IMR-90 (cell line): ENCODE data around the gene CIT. TPM values are rescaled to one million over a fixed set of nuclear protein-coding genes. Genes with fewer than 3 reads are reported as not detected.
A peak's percentile ranks its signal among the peaks of the same experiment; 100 is the strongest.

Experiments used
- ATAC-seq: fragments of 200-7000 bp; cut with Tn5 transposase; 2 replicates; pipeline ENCODE4 v1.9.1; 2020; ENCODE audit warnings: low read depth, mild to moderate bottlenecking, moderate library complexity
- BruUV-seq: library from RNA; stranded (reverse); fragments of 400-500 nt; replicated peaks from 2 replicates; lab custom pipeline; 2021; lab: Mats Ljungman, UMichigan
- CTCF ChIA-PET: fragments of 300-600 bp; formaldehyde crosslinking; extraction: SDS; loops from one replicate; lab custom pipeline; 2021; ENCODE audit warnings: antibody characterized with exemption; lab: Yijun Ruan, JAX
- POLR2A ChIA-PET: fragments of 300-600 bp; sonication (Branson Sonifier 250); formaldehyde crosslinking; loops from one replicate; lab custom pipeline; 2022; ENCODE audit warnings: antibody characterized with exemption; ENCODE audit not compliant: unreplicated experiment; lab: Charles Lee
- DNase-seq: peaks from one replicate; pipeline ENCODE4 v3.0.0; 2013
- H2AFZ ChIP-seq: replicated peaks from 2 replicates; pipeline ENCODE3; 2013; ENCODE audit warnings: low read length, mild to moderate bottlenecking; ENCODE audit not compliant: poor library complexity
- H2AK5ac ChIP-seq: 2 replicates; pipeline ENCODE4 v1.6.1; 2013; ENCODE audit warnings: low read depth, low read length, inconsistent platforms
- H2AK9ac ChIP-seq: replicated peaks from 2 replicates; pipeline ENCODE3; 2013; ENCODE audit warnings: mild to moderate bottlenecking, low read depth, low read length, moderate library complexity; ENCODE audit not compliant: poor library complexity
- H2BK120ac ChIP-seq: 2 replicates; pipeline ENCODE4 v1.6.1; 2013; ENCODE audit warnings: low read depth, low read length, inconsistent platforms
- H2BK15ac ChIP-seq: 3 replicates; pipeline ENCODE4 v1.6.1; 2013; ENCODE audit warnings: low read depth, low read length, inconsistent platforms
- H2BK20ac ChIP-seq: 2 replicates; pipeline ENCODE4 v1.6.1; 2013; ENCODE audit warnings: low read depth, mild to moderate bottlenecking, inconsistent platforms, low read length, moderate library complexity
- H2BK5ac ChIP-seq: 2 replicates; pipeline ENCODE4 v1.6.1; 2013; ENCODE audit warnings: mild to moderate bottlenecking, low read depth, low read length, inconsistent platforms; ENCODE audit not compliant: poor library complexity, severe bottlenecking
- H3K14ac ChIP-seq: replicated peaks from 2 replicates; pipeline ENCODE4 v1.6.1; 2013; ENCODE audit warnings: low read depth, low read length, inconsistent platforms
- H3K18ac ChIP-seq: 2 replicates; pipeline ENCODE4 v1.6.1; 2013; ENCODE audit warnings: low read depth, low read length, control low read depth
- H3K23ac ChIP-seq: 2 replicates; pipeline ENCODE4 v1.6.1; 2013; ENCODE audit warnings: low read depth, low read length, inconsistent platforms
- H3K27ac ChIP-seq: 2 replicates; pipeline ENCODE4 v1.5.1; 2013; ENCODE audit warnings: mild to moderate bottlenecking, control low read depth, low read length; ENCODE audit not compliant: insufficient read depth
- H3K27me3 ChIP-seq: 2 replicates; pipeline ENCODE4 v1.6.1; 2013; ENCODE audit warnings: low read length; ENCODE audit not compliant: control insufficient read depth, insufficient read depth
- H3K36me3 ChIP-seq: 2 replicates; pipeline ENCODE4 v1.6.1; 2013; ENCODE audit warnings: low read length, mixed read lengths; ENCODE audit not compliant: control insufficient read depth, insufficient read depth
- H3K4ac ChIP-seq: 2 replicates; pipeline ENCODE4 v1.6.1; 2013; ENCODE audit warnings: low read depth, low read length, inconsistent platforms
- H3K4me1 ChIP-seq: 2 replicates; pipeline ENCODE4 v1.6.1; 2013; ENCODE audit warnings: low read length, mixed read lengths; ENCODE audit not compliant: control insufficient read depth, insufficient read depth
- H3K4me2 ChIP-seq: 2 replicates; pipeline ENCODE4 v1.6.1; 2013; ENCODE audit warnings: low read depth, mild to moderate bottlenecking, control low read depth, low read length, moderate library complexity
- H3K4me3 ChIP-seq: 2 replicates; pipeline ENCODE4 v1.5.1; 2013; ENCODE audit warnings: low read depth, mild to moderate bottlenecking, control low read depth, low read length, moderate library complexity; ENCODE audit not compliant: insufficient read depth
- H3K56ac ChIP-seq: 2 replicates; pipeline ENCODE4 v1.6.1; 2013; ENCODE audit warnings: low read length, inconsistent platforms; ENCODE audit not compliant: insufficient read depth; ENCODE audit errors: extremely low read depth
- H3K79me1 ChIP-seq, 2 experiments: 2 replicates each; pipeline ENCODE4 v1.6.1; 2013; ENCODE audit warnings: low read length in 2 of 2, inconsistent platforms in 1 of 2, low read depth in 1 of 2
- H3K9ac ChIP-seq: 2 replicates; pipeline ENCODE4 v1.6.1; 2013; ENCODE audit warnings: low read depth, low read length, control low read depth
- H3K9me1 ChIP-seq: 2 replicates; pipeline ENCODE4 v1.6.1; 2013; ENCODE audit warnings: low read length, inconsistent platforms; ENCODE audit not compliant: insufficient read depth
- H3K9me3 ChIP-seq: 2 replicates; pipeline ENCODE4 v1.6.1; 2013; ENCODE audit warnings: low read length; ENCODE audit not compliant: control insufficient read depth, insufficient read depth
- H4K20me1 ChIP-seq: 2 replicates; pipeline ENCODE4 v1.6.1; 2013; ENCODE audit warnings: low read length, inconsistent platforms; ENCODE audit not compliant: insufficient read depth
- H4K5ac ChIP-seq: 2 replicates; pipeline ENCODE4 v1.6.1; 2013; ENCODE audit warnings: mild to moderate bottlenecking, low read depth, low read length, control low read depth
- H4K8ac ChIP-seq, 2 experiments: 2 replicates each; pipeline ENCODE4 v1.6.1; 2013; ENCODE audit warnings: low read depth in 2 of 2, low read length in 2 of 2, control low read depth in 1 of 2, inconsistent platforms in 1 of 2
- H4K91ac ChIP-seq: 2 replicates; pipeline ENCODE4 v1.6.1; 2013; ENCODE audit warnings: low read depth, low read length, inconsistent platforms; ENCODE audit not compliant: insufficient read depth
- CEBPB ChIP-seq: IDR thresholded peaks from 2 replicates; pipeline ENCODE4 v1.6.1; 2012; ENCODE audit warnings: low read depth, low read length, improper control_type of control experiment
- MAZ ChIP-seq: IDR thresholded peaks from 2 replicates; pipeline ENCODE4 v1.6.1; 2012; ENCODE audit warnings: low read depth, mild to moderate bottlenecking, low read length, improper control_type of control experiment, moderate library complexity, borderline replicate concordance
- WGBS, 2 experiments: methylation state at CpG; one replicate each; pipeline versions ENCODE4 v1.1.5 to v1.1.7; 2013; ENCODE audit warnings: missing lambda C conversion rate in 2 of 2; ENCODE audit not compliant: insufficient read length in 1 of 2; ENCODE audit errors: extremely low coverage in 2 of 2; 5-methylcytosine and 5-hydroxymethylcytosine counted together
- dilution Hi-C: fragments of 300-500 bp; cut with HindIII; formaldehyde crosslinking; loops from one replicate; pipeline ENCODE4 v1.14.3; 2018; ENCODE audit warnings: low sequenced_read_pairs; ENCODE audit not compliant: unreplicated experiment
- in situ Hi-C: fragments of 300-500 bp; cut with MboI; formaldehyde crosslinking; loops from 3 replicates; pipeline ENCODE4 v1.14.3; 2019; ENCODE audit warnings: low sequenced_read_pairs, inconsistent platforms, mixed read lengths
- intact Hi-C: fragments of 100-400 bp; cut with micrococcal nuclease; formaldehyde crosslinking; loops from 2 replicates; pipeline ENCODE4 v1.10.0; 2022
- polyA plus RNA-seq, 3 experiments: library from polyadenylated mRNA; depleted of rRNA; stranded (reverse); fragments of >200 nt; gene quantifications; 2 replicates each; pipeline ENCODE4 v1.2.3, GENCODE V29; 2012; ENCODE audit warnings: low replicate concordance in 1 of 3
- total RNA-seq: library from RNA; depleted of rRNA; stranded (reverse); fragments of >200 nt; gene quantifications from 2 replicates; pipeline ENCODE4 v1.2.3, GENCODE V29; 2012

Gene CIT
- total and polyA plus RNA-seq, 2 of the 4 experiments (the other 2 are of a cell fraction): 13.1 to 21.0 TPM

DNA sequence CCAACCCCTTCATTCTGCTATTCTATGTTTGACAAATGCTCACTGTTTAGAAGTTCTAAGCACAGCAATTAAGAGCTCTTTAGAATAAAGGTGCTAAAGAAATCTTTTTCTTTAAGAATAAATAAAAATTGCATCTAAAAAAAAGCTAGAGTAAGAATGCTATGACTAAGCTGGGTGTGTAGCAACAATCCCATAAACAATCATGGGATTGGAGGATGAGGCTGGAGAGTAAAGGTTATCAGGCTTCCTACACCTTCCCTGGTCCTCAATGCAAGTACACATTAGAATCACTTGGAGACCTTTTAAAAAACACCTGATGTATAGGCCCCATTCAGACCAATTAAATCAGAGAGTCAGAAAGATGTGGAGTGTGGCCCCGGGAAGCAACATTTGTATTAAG, 88.3 kb downstream of the CIT start:
- Histone ChIP-seq H2AK9ac (no peak overlapping the region), H2BK15ac (no peak overlapping the region), H3K18ac (no peak overlapping the region), H3K79me1 (peaks cover 15 to 26% of the 10 kb centered on the region in 2 experiments), H2BK120ac (no peak overlapping the region), H3K9ac (no peak overlapping the region), H3K23ac (no peak overlapping the region), H3K56ac (no peak overlapping the region), H2BK20ac (no peak overlapping the region), H4K5ac (no peak overlapping the region), H2AFZ (no peak overlapping the region), H3K9me1 (peaks cover 12% of the 10 kb centered on the region; the same call in 1 of the 2 replicates), H3K4ac (no peak overlapping the region), H3K14ac (no peak overlapping the region), H4K20me1 (no peaks in the 10 kb centered on the region), H2AK5ac (no peak overlapping the region), H3K27ac (no peak overlapping the region), H4K91ac (no peak overlapping the region), H3K4me2 (no peak overlapping the region), H3K36me3 (peaks cover 1% of the 10 kb centered on the region), H3K9me3 (0 out of 2 replicates have a peak, but pooled peaks cover 2% of the 10 kb centered on the region), H4K8ac (no peak overlapping the region), H3K27me3 (no peaks in the 10 kb centered on the region), H3K4me3 (no peak overlapping the region), H2BK5ac (no peak overlapping the region), H3K4me1 (peaks cover 2% of the 10 kb centered on the region)
- no TSS peak for BruUV-seq
- dilution Hi-C loops: no loop called here
- ChIA-PET CTCF (interaction anchor here (4.6 kb wide), 1 partner anchor 8 kb away, joined by 24 read pairs; no protein-coding TSS in a partner anchor), POLR2A (no interaction called here)
- intact Hi-C loops: no loop called here
- in situ Hi-C loops: no loop called here
- DNase-seq: peak; percentile 55
- no CpG with 5 or more reads among the region's 1 CpG for WGBS, 2 experiments
- TF ChIP-seq MAZ: no peak
- TF ChIP-seq CEBPB: peak; percentile 86
- ATAC-seq: peak; percentile 72
